Measurements from ENCODE around the gene SPATA2. TPM values are rescaled to one million over a fixed set of nuclear protein-coding genes. Genes with fewer than 3 reads are reported as not detected.
A peak's percentile ranks its signal among the peaks of the same experiment; 100 is the strongest.

SPATA2 gene, protein sequence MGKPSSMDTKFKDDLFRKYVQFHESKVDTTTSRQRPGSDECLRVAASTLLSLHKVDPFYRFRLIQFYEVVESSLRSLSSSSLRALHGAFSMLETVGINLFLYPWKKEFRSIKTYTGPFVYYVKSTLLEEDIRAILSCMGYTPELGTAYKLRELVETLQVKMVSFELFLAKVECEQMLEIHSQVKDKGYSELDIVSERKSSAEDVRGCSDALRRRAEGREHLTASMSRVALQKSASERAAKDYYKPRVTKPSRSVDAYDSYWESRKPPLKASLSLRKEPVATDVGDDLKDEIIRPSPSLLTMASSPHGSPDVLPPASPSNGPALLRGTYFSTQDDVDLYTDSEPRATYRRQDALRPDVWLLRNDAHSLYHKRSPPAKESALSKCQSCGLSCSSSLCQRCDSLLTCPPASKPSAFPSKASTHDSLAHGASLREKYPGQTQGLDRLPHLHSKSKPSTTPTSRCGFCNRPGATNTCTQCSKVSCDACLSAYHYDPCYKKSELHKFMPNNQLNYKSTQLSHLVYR
- total RNA-seq (2021; ENCODE audit: unreplicated experiment) (6.6 TPM), Bru-seq, nascent RNA (percentile 76 among the genes with signal in this experiment), BruChase-seq, experiment 1, labeled RNA remaining after a 6-hour chase (percentile 59 among the genes with signal in this experiment), BruChase-seq, experiment 2, labeled RNA remaining after a 2-hour chase (percentile 73 among the genes with signal in this experiment)
- 5.6 and 7.1 TPM in 2 replicates for polyA plus RNA-seq (2012)
- long read RNA-seq, full-length matches to known transcripts, result 9 of 19 reads
- long read RNA-seq, partial matches to known transcripts, result 3 of 19 reads
- long read RNA-seq, other reads (novel, unspliced or antisense), result 7 of 19 reads

GRCh38 chr20:49915380-49916145, at the start of gene SPATA2:
Gene SPATA2, minus strand, starts transcription at chr20:49915529. Its CDS starts 7,039 bp downstream, at chr20:49908490.
- intact Hi-C loops (cut with micrococcal nuclease), result no loop called here
- ChIA-PET CTCF (interaction anchor here (1.1 to 1.4 kb wide), 2 partner anchors 8 to 156 kb away, joined by 3 to 7 read pairs; no protein-coding TSS in a partner anchor), RAD21 (ENCODE audit: low non-redundant PET in 1 of 2, low total read pairs in 2 of 2, uncharacterized antibody in 2 of 2, unreplicated experiment in 2 of 2) (no interaction called here), POLR2A (interaction anchor here (0.6 to 0.8 kb wide), 2 partner anchors 9 to 21 kb away, joined by 3 read pairs; partner anchors contain the start of gene RNF114)
- no peaks in the 10 kb centered on the region for H3K36me3 ChIP-seq (ENCODE audit: control insufficient read depth in 1 of 2, insufficient read depth in 2 of 2, low read length in 2 of 2)
- H3K27ac ChIP-seq (ENCODE audit: low read depth, low read length), result peak within 1 kb of the TSS; percentile 100
- BruUV-seq (replicated peaks), result TSS peak; percentile 83
- peak within 1 kb of the TSS; percentile 99 for H2AFZ ChIP-seq (ENCODE audit: low read depth, low read length, poor library complexity, severe bottlenecking)
- peak within 1 kb of the TSS; percentile 84 for H3K4me2 ChIP-seq (ENCODE audit: low read length)
- H3K27me3 ChIP-seq (ENCODE audit: insufficient read depth, low read length), result no peaks in the 10 kb centered on the region
- peak within 1 kb of the TSS; percentile 90 to 99 for H3K4me3 ChIP-seq (replicated peaks in 1 of 2; ENCODE audit: low read depth in 1 of 2, low read length in 2 of 2)
- H3K9ac ChIP-seq (ENCODE audit: low read length), result peak within 1 kb of the TSS; percentile 94
- H3K4me1 ChIP-seq (ENCODE audit: control insufficient read depth in 1 of 2, insufficient read depth in 2 of 2, low read length in 2 of 2), result peaks cover 13 to 26% of the 10 kb centered on the region in 2 experiments
- H3K9me2 ChIP-seq (ENCODE audit: insufficient read depth), result no peaks in the 10 kb centered on the region
- ATAC-seq (peak; percentile 87), DNase-seq (ENCODE audit: low read depth, low spot score) (peak; percentile 90)
- H3K9me3 ChIP-seq (ENCODE audit: control insufficient read depth in 1 of 2, insufficient read depth in 1 of 2, low read depth in 1 of 2, low read length in 2 of 2), result no peaks in the 10 kb centered on the region
- peaks cover 45% of the 10 kb centered on the region for H3K79me2 ChIP-seq (ENCODE audit: insufficient read depth, low read length)
- H4K20me1 ChIP-seq (ENCODE audit: insufficient read depth), result no peaks in the 10 kb centered on the region
- TF ChIP-seq POLR2A (IDR thresholded peaks at IDR 0.05; ENCODE audit: borderline replicate concordance, extremely low read depth, insufficient read depth, insufficient read length) (peak; percentile 21), ZFX (IDR thresholded peaks at IDR 0.05) (no peak; the same call in 1 of the 2 replicates), ZBTB33 (IDR thresholded peaks at IDR 0.05; ENCODE audit: extremely low read depth, insufficient replicate concordance, low read length) (no peak), POLR2AphosphoS5 (IDR thresholded peaks at IDR 0.05; ENCODE audit: low read depth, low read length) (peak; percentile 77), CEBPB (IDR thresholded peaks at IDR 0.05; ENCODE audit: low read depth) (no peak), SRF (IDR thresholded peaks at IDR 0.05; ENCODE audit: low read depth) (no peak), MAX (IDR thresholded peaks at IDR 0.05) (no peak; the same call in 1 of the 2 replicates), EZH2 (IDR thresholded peaks at IDR 0.05) (no peak), CTCF (IDR thresholded peaks at IDR 0.05 in 2 of 3, conservative IDR thresholded peaks at IDR 0.05 in 1 of 3; ENCODE audit: borderline replicate concordance in 1 of 3, insufficient read depth in 1 of 3, low read depth in 2 of 3, low read length in 2 of 3) (no peak), JUND (IDR thresholded peaks at IDR 0.05) (no peak), TCF7L2 (IDR thresholded peaks at IDR 0.05; ENCODE audit: borderline replicate concordance, extremely low read depth, insufficient read depth, insufficient read length) (no peak), RAD21 (IDR thresholded peaks at IDR 0.05; ENCODE audit: low read depth) (no peak), ZNF274 (IDR thresholded peaks at IDR 0.05; ENCODE audit: low read depth, low read length) (no peak), SIN3A (IDR thresholded peaks at IDR 0.05; ENCODE audit: low read depth) (no peak), ELF1 (IDR thresholded peaks at IDR 0.05; ENCODE audit: borderline replicate concordance, low read depth) (no peak; the same call in 1 of the 2 replicates), FOSL1 (IDR thresholded peaks at IDR 0.05; ENCODE audit: low read depth) (no peak), EZH2phosphoT487 (IDR thresholded peaks at IDR 0.05; ENCODE audit: borderline replicate concordance) (no peak), CBX3 (IDR thresholded peaks at IDR 0.05; ENCODE audit: low read depth) (no peak)
- TF ChIP-seq, protein P1, sequence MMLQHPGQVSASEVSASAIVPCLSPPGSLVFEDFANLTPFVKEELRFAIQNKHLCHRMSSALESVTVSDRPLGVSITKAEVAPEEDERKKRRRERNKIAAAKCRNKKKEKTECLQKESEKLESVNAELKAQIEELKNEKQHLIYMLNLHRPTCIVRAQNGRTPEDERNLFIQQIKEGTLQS (IDR thresholded peaks at IDR 0.05), result no peak
